Activated CD8-positive, alpha-beta memory T cell treated with anti-CD3 and anti-CD28 coated beads, Interleukin-2, amount 50 U/mL, for 24 hours (primary cell): Measurements from ENCODE around the gene PCDHA4.
"Not testable (repeated sequence)": the region's sequence is repeated elsewhere in the genome, so short reads cannot be mapped to it uniquely, and the experiment has no call there.

ENCODE experiments used
- DNase-seq: peaks from one replicate; pipeline ENCODE4 v3.0.0-alpha.2; 2020; ENCODE audit errors: extremely low read depth

The PCDHA4 gene

GRCh38 chr5:140821375-140822280 is 14.8 kb downstream of the PCDHA4 start, which contains the start of gene PCDHA5:
Gene PCDHA5, plus strand, starts transcription at chr5:140821613.
- no peak for DNase-seq

GRCh38 chr5:140822281-140822629 is 15.4 kb downstream of the PCDHA4 start:
- no peak for DNase-seq

- DNase-seq = not testable (repeated sequence)
Measured at GRCh38 chr5:140822969-140823368, 16.1 kb downstream of the PCDHA4 start.

DNA sequence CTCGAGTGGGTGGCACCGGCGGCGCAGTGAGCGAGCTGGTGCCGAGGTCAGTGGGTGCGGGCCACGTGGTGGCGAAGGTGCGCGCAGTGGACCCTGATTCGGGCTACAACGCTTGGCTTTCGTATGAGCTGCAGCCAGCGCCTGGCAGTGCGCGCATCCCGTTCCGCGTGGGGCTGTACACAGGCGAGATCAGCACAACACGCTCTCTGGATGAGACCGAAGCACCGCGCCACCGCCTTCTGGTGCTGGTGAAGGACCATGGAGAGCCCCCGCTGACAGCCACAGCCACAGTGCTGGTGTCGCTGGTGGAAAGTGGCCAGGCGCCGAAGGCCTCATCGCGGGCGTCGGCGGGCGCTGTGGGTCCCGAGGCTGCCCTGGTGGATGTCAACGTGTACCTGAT is 16.6 kb downstream of the PCDHA4 start:
- no peak for DNase-seq

DNA sequence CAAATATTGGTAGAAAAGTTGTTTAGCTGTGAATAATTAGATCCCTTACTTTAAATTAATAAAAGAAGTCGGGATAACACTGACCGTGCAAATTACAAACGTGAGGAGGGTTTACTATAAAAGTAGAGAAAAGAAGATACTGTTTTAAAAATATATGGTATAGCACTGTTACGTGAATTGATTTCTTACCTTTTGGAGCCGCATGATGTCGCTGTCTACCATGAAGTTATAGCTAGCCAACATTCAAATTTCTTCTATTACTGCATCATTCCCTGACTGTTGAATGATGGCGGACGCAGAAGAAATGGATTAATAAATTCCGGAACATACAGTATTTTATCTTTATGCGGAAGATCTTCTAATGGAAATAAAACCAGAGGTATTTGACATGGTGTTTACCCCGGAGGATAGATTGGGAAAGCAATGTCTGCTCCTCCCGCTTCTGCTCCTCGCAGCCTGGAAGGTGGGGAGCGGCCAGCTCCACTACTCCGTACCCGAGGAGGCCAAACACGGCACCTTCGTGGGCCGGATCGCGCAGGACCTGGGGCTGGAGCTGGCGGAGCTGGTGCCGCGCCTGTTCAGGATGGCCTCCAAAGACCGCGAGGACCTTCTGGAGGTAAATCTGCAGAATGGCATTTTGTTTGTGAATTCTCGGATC is 21.0 kb downstream of the PCDHA4 start, which contains the start of gene PCDHA6:
Gene PCDHA6 (plus strand): TSS at position 257 of the 658 bp plus-strand sequence. CDS start 132 bp downstream, at position 389.
- DNase-seq = no peak

GRCh38 chr5:140828362-140828737 is 21.5 kb downstream of the PCDHA4 start:
- DNase-seq = no peak

DNA sequence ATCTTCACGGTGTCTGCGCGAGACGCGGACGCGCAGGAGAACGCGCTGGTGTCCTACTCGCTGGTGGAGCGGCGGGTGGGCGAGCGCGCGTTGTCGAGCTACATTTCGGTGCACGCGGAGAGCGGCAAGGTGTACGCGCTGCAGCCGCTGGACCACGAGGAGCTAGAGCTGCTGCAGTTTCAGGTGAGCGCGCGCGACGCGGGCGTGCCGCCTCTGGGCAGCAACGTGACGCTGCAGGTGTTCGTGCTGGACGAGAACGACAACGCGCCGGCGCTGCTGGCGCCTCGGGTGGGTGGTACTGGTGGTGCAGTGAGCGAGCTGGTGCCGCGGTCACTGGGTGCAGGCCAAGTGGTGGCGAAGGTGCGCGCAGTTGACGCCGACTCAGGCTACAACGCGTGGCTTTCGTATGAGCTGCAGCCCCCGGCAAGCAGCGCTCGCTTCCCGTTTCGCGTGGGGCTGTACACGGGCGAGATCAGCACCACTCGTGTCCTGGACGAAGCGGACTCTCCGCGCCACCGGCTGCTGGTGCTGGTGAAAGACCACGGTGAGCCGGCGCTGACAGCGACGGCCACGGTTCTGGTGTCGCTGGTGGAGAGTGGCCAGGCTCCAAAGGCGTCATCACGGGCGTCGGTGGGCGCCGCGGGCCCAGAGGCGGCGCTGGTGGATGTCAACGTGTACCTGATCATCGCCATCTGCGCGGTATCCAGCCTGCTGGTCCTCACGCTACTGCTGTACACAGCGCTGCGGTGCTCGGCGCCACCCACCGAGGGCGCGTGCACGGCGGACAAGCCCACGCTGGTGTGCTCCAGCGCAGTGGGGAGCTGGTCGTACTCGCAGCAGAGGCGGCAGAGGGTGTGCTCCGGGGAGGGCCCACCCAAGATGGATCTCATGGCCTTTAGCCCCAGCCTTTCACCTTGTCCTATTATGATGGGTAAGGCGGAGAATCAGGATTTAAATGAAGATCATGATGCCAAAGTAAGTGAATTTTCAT is 22.9 kb downstream of the PCDHA4 start:
- not testable (repeated sequence) for DNase-seq

DNA sequence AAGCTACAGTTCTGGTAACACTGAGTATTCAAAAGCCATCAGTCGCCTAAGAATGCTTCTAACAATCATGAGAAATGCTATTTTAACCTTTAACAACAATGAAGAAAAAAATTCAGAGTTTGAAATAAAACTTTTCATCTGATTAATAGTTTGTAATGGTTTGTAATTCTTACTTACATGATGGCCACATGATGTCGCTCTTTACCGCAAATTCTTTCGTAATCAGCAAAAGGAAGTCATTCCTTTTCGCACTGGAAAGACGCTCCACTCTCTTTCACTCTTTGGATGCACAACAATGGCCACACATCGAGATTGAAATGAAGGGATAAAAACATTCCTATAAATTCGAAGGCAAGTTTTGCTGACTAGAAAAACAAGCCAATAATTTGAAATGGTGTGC is 27.1 kb downstream of the PCDHA4 start, which contains the start of gene PCDHA7:
Gene PCDHA7 (plus strand): TSS at position 277 of the 400 bp plus-strand sequence. CDS start 115 bp downstream, at position 392.
- no peak for DNase-seq

- DNase-seq = not testable (repeated sequence)
Measured at GRCh38 chr5:140834439-140835008, 27.7 kb downstream of the PCDHA4 start.

GRCh38 chr5:140835622-140836510 is 29.0 kb downstream of the PCDHA4 start:
- DNase-seq = no peak

DNA sequence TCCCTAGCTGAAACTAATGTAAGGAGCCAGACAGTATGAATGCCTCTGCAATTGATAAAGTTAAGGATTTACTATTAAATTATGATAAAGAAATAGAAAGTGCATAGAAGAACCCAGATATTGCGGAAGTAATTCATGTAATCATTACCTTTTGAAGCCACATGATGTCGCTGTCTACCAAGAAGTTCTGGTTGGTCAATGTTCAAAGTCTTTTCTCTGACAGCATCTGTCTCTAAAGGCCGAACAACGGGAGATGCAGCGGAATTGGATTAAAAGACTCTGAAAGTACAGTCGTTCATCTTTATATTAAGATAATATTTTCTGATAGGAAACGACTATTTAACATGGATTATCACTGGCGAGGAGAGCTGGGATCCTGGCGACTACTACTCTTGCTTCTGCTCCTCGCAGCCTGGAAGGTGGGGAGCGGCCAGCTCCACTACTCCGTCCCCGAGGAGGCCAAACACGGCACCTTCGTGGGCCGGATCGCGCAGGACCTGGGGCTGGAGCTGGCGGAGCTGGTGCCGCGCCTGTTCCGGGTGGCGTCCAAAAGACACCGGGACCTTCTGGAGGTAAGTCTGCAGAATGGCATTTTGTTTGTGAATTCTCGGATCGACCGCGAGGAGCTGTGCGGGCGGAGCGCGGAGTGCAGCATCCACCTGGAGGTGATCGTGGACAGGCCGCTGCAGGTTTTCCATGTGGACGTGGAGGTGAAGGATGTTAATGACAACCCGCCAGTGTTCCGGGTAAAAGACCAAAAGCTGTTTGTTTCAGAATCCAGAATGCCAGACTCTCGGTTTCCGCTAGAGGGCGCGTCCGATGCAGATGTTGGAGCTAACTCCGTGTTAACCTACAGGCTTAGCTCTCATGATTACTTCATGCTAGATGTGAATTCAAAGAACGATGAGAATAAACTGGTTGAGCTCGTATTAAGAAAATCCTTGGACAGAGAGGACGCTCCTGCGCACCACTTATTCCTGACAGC is 34.4 kb downstream of the PCDHA4 start, which contains the start of gene PCDHA8:
Gene PCDHA8 (plus strand): TSS at position 210 of the 985 bp plus-strand sequence. CDS start 135 bp downstream, at position 345.
- no peak for DNase-seq

DNA sequence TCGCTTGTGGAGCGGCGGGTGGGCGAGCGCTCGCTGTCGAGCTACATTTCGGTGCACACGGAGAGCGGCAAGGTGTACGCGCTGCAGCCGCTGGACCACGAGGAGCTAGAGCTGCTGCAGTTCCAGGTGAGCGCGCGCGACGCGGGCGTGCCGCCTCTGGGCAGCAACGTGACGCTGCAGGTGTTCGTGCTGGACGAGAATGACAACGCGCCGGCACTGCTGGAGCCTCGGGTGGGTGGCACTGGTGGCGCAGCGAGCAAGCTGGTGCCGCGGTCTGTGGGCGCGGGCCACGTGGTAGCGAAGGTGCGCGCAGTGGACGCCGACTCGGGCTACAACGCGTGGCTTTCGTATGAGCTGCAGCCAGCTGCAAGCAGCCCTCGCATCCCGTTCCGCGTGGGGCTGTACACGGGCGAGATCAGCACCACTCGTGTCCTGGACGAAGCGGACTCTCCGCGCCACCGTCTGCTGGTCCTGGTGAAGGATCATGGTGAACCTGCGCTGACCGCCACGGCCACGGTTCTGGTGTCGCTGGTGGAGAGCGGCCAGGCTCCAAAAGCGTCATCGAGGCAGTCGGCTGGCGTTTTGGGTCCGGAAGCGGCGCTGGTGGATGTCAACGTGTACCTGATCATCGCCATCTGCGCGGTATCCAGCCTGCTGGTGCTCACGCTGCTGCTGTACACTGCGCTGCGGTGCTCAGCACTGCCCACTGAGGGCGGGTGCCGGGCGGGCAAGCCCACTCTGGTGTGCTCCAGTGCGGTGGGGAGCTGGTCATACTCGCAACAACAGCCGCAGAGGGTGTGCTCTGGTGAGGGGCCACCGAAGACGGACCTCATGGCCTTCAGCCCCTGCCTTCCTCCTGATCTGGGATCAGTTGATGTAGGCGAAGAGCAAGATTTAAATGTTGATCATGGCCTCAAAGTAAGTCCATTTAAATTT is 36.2 kb downstream of the PCDHA4 start:
- DNase-seq = no peak

DNA sequence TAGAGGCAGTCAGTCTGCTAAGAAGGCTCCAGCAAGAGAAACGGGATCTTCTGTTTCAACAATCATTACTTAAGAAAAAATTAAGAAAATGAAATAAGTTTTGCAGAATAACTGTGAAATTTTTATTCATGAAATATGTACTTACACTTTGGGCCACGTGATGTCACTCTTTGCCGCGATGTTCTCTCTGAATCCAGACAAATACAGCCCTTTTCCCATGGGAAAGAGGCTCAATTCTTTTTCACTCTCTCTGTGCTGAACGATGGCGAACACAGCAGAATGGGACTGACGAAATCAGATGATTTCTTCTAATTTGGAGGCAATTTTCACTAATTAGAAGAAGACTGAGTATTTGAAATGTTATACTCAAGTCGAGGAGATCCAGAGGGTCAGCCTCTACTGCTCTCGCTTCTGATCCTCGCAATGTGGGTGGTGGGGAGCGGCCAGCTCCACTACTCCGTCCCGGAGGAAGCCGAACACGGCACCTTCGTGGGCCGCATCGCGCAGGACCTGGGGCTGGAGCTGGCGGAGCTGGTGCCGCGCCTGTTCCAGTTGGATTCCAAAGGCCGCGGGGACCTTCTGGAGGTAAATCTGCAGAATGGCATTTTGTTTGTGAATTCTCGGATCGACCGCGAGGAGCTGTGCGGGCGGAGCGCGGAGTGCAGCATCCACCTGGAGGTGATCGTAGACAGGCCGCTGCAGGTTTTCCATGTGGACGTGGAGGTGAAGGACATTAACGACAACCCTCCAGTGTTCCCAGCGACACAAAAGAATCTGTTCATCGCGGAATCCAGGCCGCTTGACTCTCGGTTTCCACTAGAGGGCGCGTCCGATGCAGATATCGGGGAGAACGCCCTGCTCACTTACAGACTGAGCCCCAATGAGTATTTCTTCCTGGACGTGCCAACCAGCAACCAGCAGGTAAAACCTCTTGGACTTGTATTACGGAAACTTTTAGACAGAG is 41.6 kb downstream of the PCDHA4 start, which contains the start of gene PCDHA9:
Gene PCDHA9 (plus strand): TSS at position 244 of the 964 bp plus-strand sequence. CDS start 114 bp downstream, at position 358.
- not testable (repeated sequence) for DNase-seq

DNA sequence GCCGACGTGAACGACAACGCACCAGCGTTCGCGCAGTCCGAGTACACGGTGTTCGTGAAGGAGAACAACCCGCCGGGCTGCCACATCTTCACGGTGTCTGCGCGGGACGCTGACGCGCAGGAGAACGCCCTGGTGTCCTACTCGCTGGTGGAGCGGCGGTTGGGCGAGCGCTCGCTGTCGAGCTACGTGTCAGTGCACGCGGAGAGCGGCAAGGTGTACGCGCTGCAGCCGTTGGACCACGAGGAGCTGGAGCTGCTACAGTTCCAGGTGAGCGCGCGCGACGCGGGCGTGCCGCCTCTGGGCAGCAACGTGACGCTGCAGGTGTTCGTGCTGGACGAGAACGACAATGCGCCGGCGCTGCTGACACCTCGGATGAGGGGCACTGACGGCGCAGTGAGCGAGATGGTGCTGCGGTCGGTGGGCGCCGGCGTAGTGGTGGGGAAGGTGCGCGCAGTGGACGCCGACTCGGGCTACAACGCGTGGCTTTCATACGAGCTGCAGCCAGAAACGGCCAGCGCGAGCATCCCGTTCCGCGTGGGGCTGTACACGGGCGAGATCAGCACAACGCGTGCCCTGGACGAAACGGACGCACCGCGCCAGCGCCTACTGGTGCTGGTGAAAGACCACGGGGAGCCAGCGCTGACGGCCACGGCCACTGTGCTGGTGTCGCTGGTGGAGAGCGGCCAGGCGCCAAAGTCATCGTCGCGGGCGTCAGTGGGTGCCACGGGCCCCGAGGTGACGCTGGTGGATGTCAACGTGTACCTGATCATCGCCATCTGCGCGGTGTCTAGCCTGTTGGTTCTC is 43.2 kb downstream of the PCDHA4 start:
- DNase-seq = not testable (repeated sequence)
